ENCODE results near the gene C10orf95.

DNA sequence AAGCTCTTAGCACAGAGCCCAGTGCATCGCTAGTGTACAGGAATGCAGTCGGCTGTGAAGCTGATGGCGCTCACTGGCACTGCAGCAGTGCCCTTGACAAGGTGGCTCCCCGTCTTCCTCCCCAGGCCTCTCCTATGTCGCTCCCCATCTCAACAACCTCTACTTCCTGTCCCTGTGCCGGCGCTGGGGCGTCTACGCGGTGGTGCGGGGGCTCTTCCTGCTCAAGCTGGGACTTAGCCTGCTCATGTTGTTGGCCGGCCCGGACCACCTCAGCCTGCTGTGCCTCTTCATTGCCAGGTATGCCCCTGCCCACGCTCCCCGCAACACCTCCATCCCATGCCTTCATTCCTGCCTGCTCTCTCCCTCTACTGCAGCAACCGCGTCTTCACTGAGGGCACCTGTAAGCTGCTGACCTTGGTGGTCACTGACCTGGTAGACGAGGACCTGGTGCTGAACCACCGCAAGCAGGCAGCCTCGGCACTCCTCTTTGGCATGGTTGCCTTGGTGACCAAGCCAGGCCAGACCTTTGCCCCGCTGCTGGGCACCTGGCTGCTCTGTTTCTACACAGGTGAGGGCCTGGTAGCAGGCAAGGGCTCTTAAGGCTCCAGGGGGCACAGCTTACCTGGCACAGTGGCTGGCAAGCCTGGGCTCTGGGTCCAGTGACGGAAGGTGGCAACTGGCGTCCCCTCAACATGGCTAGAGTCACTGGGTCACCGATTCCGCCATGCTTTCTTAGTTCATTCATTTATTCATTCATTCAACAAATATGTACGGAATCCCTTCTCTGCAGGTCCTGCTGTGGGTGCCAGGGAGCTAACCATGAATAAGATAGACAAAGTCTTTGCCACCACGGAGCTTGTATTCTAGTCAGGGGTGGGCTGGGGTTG is 22.3 kb upstream of the C10orf95 start:
- TF ChIP-seq ZNF302 (tag by site-specific recombination; IDR thresholded peaks at IDR 0.05; ENCODE audit: low read depth): no peak
- no peak for TF ChIP-seq PBX3 (CRISPR knock-in tag; IDR thresholded peaks at IDR 0.05)
